GM19455 (cell line): ENCODE measurements around the gene ANXA3.
"Not testable (repeated sequence)": the region's sequence is repeated elsewhere in the genome, so short reads cannot be mapped to it uniquely, and the experiment has no call there.

Experiments
- ATAC-seq: cut with Tn5 transposase; IDR thresholded peaks from one replicate; pipeline ENCODE4 v1.9.1; 2021; ENCODE audit not compliant: unreplicated experiment

Gene ANXA3

GRCh38 chr4:78569306-78569821 is 17.8 kb downstream of the ANXA3 start:
- no peak for ATAC-seq

- ATAC-seq = no peak
These were observed 18.5 kb downstream of the ANXA3 start for GRCh38 chr4:78570117-78570516.

DNA sequence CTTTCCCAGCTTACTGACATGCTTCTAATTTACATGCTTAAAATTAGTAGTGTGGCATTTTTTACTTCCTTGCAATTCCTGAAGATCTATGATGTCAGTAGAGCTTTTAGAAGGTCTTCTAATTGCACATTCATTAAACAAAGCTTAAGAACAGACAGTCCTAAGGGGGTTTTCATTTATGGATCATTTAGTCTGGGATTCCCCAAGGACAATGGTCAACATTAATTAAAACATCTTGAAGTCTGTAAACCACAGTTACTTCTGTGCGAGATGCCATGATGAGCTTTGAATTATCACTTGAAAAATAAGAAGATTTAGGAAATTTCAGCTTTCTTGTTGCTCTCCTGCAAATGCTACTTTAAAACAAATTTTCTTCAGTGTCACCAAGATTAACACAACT is 20.2 kb downstream of the ANXA3 start:
- ATAC-seq = no peak

DNA sequence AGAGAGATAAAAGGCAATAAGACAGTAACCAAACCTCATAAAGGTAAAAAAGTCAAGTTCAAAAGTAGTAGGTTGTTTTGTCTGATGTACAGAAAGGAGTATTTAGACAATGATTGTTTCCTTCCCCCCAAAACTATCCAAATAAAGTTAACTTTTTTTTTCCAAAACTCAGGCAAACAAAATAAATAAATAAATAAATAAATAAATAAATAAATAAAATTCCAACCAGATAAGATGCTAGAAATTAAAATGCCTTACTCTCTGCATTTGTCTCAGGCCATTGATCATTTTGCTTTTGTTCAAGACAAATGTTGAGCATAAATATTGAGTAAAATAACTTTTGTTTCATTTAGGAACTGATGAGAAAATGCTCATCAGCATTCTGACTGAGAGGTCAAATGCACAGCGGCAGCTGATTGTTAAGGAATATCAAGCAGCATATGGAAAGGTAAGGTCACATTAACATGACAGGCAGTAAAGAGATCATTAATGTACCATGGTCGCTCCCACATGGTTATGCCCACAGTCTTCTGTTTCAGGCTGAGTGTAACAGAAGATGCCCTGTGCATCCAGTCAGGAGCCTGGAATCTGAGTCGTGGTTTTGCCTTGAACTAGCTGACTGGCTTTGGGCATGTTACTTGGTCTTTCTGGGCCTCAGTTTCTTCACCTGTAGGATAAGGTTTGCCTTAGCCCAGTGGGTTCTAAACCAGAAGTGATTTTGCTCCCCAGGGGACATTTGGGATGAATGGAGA is 27.3 kb downstream of the ANXA3 start:
- ATAC-seq = no peak

DNA sequence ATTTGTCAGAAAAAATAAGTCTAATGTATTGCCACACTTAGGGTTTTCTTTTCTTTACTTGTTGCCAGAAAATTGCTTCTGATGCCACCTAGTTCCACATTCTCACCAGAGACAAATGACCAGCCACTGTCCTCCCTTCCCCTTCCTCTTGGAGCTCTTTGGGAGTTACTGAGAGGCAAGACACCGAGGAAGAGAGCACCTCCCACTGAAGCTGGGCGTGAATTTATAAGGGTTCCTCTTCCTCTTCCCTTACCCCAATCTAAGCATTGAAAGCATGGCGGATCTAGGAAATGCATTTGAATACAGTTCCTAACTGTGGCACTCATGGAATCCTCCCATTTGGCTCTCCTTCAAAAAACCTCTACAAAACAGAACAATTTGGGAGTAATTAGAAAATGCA is 30.0 kb downstream of the ANXA3 start:
- no peak for ATAC-seq

DNA sequence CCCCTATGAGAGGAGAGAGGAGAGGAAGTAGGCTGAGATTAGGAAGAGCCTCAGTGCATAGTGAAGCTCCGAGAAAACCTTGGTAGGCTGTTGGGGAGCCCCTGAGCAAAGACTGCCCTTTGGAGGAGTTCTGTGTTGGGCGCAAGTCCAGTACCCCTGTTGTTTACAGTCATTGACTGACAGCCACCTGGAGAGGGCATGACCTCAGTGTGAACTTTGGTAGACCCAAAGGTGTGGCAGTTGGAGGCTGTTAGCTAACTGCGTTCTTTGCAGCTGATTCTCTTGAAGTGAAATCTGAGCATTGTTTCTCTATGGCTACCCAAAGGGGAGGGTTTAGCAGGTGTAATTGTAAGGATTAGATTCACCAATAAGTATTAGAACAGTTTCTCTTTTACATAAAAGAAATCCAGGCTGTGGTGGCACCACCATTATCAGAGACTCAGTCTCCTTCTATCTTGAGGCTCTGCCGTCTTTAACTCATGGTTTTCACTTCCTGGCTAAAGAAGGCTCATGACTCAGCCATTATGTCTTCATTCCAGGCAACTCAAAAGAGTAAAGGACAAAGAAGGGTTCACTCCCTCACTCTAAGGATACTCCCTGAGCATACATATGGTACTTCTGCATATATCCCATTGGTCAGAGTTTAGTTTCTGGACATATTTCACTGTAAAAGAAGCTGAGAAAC is 33.4 kb downstream of the ANXA3 start:
- ATAC-seq = no peak

DNA sequence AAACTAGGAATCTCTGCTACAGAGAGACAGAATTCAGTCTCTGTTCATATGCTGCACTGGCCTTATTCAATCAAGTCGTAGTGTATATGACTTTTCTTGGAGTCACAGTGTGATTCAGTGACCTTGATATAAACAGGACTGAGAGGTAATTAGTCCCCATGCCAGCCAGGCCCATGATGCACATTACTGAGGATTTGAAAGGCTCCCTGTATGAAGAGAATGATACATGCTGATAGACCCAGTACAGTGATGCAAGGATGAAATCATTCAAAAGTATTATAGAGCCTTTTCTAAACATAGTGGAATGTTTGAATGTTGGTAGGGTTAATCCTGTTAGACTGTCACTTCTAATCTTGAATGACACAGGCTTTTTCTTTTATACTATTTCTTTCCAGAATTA is 34.1 kb downstream of the ANXA3 start:
- ATAC-seq = no peak

DNA sequence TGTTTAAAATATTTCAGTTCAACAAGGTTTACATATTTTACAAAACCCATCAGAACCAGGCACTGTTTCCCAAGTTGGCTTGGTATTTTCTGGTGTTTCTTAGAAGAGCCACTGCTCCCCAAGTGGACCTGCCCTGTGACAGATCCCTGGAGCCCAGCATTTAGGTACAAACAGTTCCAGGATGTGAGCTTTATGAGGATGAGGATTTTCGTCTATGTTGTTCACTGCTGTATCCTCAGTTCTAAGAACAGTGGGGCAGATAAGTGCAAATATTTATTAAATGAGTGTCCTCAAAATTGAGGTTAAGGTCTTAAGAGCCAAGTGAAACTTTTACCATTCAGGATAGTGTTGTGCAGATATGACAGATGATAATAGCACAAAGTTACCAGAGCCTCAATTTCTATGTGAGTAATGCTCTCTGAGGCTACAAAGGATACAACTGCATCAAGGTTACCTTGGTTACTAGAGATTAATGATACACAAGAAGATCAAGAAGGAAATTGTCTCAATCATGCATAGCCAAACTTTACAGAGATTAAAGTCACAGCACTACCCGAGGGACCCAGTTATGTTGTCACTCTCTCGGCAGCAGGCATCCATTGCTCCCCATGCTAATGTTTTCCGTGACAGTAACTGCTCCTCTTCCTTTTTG is 37.5 kb downstream of the ANXA3 start:
- ATAC-seq = no peak

DNA sequence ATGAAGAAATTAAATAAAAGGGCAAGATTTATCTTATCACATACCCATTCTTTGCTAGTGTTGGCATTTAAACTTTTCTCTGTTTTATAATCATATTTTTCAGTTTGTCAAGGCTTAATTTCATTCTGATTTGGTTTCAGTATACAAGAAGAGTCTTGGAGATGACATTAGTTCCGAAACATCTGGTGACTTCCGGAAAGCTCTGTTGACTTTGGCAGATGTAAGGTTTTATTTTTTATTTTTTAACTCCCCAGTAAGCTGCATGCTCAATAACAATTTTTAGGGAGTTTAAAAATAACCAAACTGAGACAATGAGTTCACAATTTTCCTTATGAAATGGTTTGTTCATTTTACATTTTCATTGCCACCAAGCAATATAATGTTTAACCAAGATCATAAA is 39.8 kb downstream of the ANXA3 start:
- ATAC-seq = no peak

DNA sequence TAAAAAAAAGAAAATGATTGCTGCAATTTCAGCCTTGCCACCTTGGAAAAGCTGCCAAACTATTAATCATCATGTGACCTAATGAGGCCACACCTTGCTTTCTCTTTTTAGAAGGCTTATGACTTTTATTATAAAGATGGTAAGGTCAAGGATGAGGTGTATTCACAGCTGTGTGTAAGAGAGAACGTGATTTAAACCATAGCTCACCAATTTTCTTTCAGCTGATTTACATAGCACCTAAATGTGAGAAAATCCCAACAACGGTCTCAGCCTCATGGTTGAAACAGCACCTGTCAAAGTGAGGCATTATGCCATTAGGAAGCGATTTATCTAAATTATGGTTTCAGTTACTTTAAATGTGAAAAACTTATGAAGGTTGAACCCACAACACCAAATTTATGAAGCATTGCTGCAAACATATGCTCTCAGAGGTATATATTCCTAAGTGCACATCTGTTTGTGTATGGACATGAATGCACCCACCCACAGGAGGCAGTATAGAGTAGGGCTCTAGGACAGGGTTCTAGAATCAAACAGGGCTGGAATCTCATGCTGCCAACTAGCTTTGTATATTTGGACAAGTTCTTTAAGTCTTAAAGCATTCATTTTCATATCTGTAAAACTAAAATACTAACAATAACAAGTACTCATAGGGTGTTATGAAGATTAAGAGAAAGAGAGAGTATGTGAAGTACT is 40.7 kb downstream of the ANXA3 start:
- no peak for ATAC-seq

DNA sequence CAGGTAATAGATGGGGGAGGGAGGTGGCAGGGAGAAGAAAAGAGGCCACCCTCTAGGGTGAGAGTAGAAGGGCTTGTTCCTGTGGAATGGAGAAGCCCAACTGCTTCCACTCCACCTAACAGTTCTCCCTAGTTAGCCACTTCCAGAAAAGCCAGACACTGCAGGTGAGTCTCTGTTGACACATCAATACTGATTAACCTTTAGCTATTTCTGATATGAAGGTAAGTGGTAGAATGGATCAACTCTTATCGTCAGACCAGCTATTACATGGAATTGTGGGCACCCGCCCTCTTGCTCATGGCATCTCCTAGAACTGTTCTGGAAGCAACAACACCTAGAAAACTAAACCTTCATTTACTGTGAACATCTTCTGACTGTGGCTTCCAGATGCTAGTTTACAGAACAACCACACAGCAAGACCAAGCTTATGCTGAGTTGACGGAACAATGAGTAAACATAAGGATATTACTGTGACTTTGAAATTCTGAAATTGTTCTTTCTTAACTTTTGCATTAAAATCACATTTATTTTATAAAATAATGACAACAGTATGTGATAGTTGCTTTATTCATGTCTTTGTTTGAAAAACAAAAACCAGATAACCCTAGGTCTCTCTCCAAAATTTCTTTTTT is 44.7 kb downstream of the ANXA3 start:
- no peak for ATAC-seq

DNA sequence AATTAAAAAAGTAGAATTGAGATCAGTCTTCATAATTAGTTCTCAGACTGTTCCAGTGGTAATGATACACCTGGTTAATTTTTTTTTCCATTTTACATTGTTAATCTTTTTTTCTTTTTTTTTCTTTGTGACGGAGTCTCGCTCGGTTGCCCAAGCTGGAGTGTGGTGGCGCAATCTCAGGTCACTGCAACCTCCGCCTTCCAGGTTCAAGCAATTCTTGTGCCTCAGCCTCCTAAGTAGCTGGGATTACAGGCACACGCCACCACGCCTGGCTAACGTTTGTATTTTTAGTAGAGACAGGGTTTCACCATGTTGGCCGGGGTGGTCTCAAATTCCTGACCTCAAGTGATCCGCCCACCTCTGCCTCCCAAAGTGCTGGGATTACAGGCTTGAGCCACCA is 46.9 kb downstream of the ANXA3 start:
- ATAC-seq = not testable (repeated sequence)

GRCh38 chr4:78599147-78599546 is 47.6 kb downstream of the ANXA3 start:
- ATAC-seq = no peak

DNA sequence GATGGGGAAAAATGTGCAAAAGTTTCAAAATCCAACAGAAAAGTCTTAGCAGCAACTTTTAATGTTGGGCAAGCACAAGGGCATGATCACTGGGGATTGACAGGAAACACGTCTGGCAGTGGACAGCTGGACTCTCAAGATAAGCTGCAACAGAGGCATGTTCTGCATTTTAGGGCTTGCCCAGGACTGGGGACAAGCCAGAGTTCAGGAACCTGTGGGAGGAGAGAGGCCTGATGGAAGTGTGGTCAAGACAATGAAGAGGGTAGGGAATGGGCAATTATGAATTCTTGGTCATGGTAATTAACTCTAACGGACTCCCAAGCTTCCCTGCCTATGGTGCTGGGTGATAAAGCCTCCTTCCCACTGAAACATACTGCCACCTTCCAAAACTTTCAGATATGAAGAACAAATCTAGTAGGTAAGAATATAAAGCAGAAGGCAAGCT is 48.4 kb downstream of the ANXA3 start:
- ATAC-seq = no peak

DNA sequence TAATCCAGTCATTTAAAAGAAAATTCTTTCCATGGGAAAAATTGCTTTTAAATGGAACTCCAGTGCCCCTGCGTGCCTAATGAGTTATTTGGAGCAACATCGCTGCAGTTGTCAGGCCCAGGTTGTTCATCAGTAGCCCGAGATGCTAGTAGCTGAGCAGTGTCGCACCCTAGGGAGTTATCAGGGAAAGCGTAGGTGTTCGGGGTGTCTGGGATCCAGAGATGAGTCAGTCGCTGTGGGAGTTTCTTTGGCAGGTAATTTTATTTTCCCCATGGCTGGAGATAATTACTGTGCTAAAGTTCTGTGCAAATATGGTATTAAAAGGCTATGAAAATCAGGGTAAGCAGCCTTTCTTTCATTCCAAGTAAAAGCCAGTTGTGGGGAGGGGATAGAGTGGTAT is 49.4 kb downstream of the ANXA3 start:
- peak; percentile 78 for ATAC-seq

DNA sequence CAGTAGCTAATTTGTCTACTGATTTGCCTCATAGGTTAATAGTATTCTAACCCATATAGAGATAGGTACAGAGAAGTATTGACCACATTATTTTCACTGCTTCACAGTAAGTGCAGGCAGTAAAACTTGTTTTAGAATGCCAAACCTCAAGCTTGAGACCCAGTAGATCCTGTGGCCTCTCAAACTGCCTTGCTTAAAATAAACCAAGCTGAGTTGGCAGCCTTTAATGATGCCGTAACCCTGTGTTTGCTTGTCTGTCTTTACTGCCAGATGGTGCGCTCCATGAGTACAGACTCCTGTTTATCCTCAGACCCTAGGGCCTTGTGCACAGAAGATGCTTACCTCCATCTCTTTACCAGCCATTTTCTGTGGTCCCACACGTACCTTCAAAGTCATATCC is 50.8 kb downstream of the ANXA3 start:
- no peak for ATAC-seq

- ATAC-seq = no peak
These were observed 51.8 kb downstream of the ANXA3 start for GRCh38 chr4:78603384-78603783.

DNA sequence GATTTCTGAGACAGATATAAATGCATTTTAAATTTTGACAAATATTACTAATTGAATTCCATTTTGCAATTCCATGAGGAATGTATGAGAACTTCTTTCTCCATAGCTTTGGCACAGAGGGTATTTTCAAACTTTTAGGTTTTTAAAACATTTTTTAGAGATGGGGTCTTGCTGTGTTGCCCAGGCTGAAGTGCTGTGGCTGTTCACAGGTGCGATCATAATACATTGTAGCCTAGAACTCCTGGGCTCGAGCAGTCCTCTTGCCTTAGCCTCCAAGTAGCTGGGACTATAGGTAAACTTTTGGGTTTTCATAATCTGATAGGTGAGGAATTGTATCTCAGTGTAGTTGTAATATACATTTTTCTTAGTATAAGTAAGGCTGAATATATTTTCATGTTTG is 53.4 kb downstream of the ANXA3 start:
- ATAC-seq = no peak

DNA sequence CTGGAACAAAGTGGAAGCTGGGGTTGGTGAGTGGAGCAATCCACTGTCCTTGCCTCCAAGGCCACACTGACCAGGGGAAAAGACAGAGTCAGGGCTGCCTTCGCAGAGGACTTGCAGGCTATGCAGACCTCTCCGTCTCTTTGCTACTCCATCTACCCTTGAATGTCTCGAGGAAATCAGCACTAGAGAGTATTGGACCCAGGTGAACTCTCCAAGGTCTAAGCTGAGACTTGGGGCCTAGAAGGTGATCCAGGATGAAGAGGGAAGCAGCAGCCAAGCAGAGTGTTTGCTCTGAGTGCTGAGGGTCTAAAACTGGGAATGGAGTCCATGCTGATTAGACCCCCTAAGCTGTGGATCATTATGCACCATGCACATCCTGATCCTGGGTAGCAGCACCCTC is 54.5 kb downstream of the ANXA3 start:
- no peak for ATAC-seq

GRCh38 chr4:78606530-78607095 is 55.0 kb downstream of the ANXA3 start:
- no peak for ATAC-seq

DNA sequence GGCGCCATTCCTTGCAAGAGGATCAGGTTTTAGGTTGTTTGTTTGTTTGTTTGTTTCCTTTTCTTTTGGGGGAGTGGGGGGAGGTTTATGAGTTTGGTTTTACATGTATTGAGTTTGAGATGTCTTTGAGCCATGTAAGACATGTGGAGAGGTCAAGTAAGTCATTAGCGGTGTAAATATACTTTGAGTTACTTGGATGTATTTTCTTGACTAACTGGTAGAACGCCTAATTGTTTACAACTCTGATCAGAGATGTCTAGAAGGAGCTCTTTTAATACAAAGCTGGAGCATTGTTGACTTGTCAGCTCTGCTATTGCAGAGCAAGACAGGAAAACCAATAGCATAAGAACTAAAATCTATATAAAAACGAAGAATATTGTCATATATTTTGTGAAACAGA is 57.1 kb downstream of the ANXA3 start:
- no peak for ATAC-seq
